KG1 (cell line): Measurements from ENCODE around the gene OR2T4.
A peak's percentile ranks its signal among the peaks of the same experiment; 100 is the strongest.

Source experiments
- DNase-seq: peaks from one replicate; lab custom pipeline; 2025; lab: John Stamatoyannopoulos, UW

Gene OR2T4

GRCh38 chr1:248361121-248361715 lies at the start of gene OR2T4:
OR2T4 (plus strand) TSS chr1:248361665; CDS start chr1:248361665, 0 bp downstream.
- no peak for DNase-seq

- DNase-seq: no peak
These were observed 44.7 kb upstream of the OR2T4 start for GRCh38 chr1:248316796-248317195.

DNA sequence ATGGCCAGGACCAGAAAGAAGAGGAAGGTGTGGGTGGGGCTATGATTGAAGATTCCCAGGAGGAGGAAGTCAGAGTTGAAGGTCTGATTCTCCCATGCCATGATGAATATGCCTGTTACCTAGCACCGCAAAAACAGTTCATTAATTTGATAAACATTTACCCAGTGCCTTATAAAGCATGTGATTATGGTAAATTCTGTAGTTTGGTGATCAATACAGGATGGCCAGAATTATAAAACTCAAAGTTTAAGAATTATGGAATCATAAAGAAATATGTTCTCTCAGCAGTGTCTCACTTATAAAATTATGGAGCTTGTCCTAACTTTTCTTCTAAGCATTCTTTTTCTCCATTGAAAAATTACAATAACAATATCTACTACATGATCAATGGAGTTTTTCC lies 37.0 kb upstream of the OR2T4 start, which contains the start of gene OR2M7:
TSS of gene OR2M7 (minus strand) at position 101 of the 400 bp plus-strand sequence. CDS start at position 101, 0 bp downstream.
- DNase-seq: no peak

DNA sequence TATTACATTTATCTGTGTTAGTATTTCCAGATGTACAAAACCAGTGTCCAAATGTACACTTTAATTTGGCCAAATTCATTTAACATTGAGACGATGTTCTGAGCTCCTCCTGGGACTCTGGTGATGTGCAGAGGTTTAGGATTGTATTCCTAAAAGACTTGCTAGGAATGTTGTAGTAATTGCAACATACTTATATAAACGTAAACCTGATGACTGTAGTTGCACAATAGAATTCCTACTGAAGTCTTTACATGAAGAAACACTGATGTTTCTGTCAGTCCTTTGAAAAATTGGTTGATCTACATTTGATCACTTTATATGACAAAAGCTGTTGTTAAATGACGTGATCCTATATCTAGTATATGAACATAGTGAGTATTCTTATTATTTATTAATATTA lies 18.0 kb upstream of the OR2T4 start:
- no peak for DNase-seq

- no peak for DNase-seq
These were observed 13.0 kb upstream of the OR2T4 start, which contains the start of gene OR14C36 for GRCh38 chr1:248348475-248348874. OR14C36 (plus strand) TSS chr1:248348775; CDS start chr1:248348775, 0 bp downstream.

GRCh38 chr1:248359415-248359814 lies 2.0 kb upstream of the OR2T4 start:
- no peak for DNase-seq

DNA sequence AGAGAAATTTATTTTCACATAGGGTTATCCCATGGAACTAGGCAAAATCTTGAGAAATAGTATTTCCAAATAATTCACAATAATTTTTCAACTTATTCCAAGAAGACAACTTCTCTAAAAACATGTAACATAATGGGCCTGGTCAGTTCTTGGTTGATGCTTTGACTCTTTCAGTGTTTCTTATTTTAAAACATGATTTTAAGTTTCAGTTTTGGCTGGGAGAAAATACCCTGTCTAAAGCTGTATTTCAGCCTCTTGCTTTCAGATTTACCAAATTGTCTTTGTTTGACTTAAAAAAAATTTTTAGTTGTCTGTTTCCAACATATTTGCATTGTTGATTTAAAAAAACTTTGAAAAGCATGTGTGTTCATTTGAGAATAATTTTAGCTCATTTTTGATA lies 5.1 kb downstream of the OR2T4 start:
- no peak for DNase-seq

GRCh38 chr1:248372394-248372793 lies 10.9 kb downstream of the OR2T4 start:
- no peak for DNase-seq

- no peak for DNase-seq
These were observed 12.3 kb downstream of the OR2T4 start for GRCh38 chr1:248373761-248374160.

DNA sequence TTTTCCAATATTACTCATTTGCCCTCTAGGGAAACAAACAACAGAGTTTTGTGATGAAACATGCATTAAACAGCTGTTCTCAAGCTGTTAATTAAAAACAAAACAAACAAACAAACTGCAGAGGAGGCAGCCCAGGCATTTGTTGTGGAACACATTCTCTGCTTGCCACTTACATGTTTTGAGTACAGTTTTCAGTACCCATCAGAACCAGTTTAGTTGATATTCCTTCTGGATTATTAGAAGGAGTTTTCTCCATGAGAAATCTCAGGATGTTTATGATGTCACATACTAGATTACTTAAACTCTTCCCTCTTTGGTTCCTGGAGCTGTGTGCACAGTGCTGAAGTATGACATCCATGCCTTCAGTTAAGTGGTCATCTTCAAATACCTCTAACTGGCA lies 14.0 kb downstream of the OR2T4 start, which contains the start of gene OR2T6:
TSS of gene OR2T6 (plus strand) at position 301 of the 400 bp plus-strand sequence. CDS start 11,863 bp downstream, outside the sequence.
- no peak for DNase-seq

DNA sequence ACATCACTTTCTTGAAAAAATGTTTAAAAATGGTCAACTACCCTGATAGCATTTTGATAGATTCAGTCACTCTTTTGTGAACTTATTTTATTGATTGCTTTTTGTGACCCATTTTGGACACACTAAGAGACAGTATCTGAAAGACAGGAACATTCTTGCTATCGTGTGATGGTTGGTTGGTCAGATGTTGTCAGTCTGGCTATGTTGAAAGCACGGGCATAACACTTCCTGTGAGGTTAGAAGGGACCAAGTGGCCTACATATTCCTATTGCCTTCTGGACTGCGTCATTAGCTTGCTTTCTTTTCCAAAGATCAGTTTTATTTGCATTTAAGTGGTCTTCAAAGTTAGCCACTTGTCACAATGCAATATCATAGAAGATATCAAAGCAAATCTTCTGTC lies 15.5 kb downstream of the OR2T4 start:
- DNase-seq: no peak

DNA sequence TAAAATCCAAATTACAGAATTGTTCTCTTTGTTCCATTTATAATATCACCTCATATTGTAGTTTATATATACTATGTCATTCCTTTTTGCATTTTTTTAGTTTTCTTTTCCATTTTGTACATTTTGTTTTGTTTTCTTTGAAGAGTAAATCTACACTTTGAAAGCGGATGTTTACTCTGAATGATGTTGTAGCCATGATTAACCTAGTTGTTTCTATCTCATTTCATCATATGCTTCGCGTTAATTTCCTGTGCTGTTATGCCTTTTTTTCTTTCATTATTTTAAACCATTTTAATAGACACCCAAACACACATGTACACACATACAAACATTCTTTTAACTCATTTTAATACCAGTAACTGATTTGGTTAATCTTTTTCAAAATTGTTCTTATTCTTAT lies 19.4 kb downstream of the OR2T4 start:
- DNase-seq: no peak

GRCh38 chr1:248388426-248388825 lies 27.0 kb downstream of the OR2T4 start:
- DNase-seq: peak; percentile 2

- no peak for DNase-seq
These were observed 31.6 kb downstream of the OR2T4 start for GRCh38 chr1:248393050-248393449.

- no peak for DNase-seq
These were observed 41.3 kb downstream of the OR2T4 start, which contains the start of gene OR2T1 for GRCh38 chr1:248402748-248403147. OR2T1 (plus strand) TSS chr1:248403048; CDS start chr1:248406148, 3,100 bp downstream.

DNA sequence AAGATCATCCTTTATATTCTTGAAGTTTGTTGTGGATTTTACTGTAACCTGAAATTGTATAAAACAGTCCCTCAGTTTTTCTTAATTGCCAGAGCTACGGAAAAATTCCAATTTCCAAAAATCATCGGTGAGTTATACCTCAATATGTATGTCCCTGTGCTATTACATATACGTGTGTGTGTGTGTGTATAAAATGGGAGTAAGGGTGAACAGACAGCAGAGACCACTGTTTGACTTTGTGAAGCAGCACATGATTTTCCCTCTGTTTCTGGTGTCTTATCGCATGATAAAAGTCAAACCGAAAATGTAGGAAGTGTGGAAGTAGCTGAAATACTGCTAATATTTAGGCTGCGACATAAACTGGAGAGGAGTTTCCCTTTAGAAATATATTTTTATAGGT lies 42.6 kb downstream of the OR2T4 start:
- DNase-seq: no peak

GRCh38 chr1:248406721-248407692 lies 45.5 kb downstream of the OR2T4 start:
- no peak for DNase-seq
